Gastroesophageal sphincter (tissue), 3 donors: Measurements from ENCODE around the gene TRPV3.

Source experiments
- EP300 ChIP-seq: sonication (generic); formaldehyde crosslinking; IDR thresholded peaks from one replicate; pipeline ENCODE4 v1.6.1; 2017; ENCODE audit warnings: antibody characterized with exemption, mild to moderate bottlenecking
- POLR2A ChIP-seq, 2 donors: fragments of 450-650 bp; IDR thresholded peaks; one replicate each; pipeline ENCODE4 v1.6.1; 2017; ENCODE audit warnings: antibody characterized with exemption in 2 of 2, mild to moderate bottlenecking in 2 of 2, moderate library complexity in 1 of 2
- POLR2AphosphoS5 ChIP-seq: sonication (generic); formaldehyde crosslinking; IDR thresholded peaks from one replicate; pipeline ENCODE4 v1.6.1; 2017; ENCODE audit warnings: antibody characterized with exemption
- TF ChIP-seq, protein P1 (sequence below), 4 experiments: fragments of 200-600 bp in 2 of 4; fragments of 450-650 bp in 2 of 4; sonication (generic) in 1 of 4; IDR thresholded peaks; one replicate each; pipeline ENCODE4 v1.5.1; 2017 to 2019; ENCODE audit warnings: antibody characterized with exemption in 4 of 4, mild to moderate bottlenecking in 2 of 4, moderate library complexity in 2 of 4

DNA sequence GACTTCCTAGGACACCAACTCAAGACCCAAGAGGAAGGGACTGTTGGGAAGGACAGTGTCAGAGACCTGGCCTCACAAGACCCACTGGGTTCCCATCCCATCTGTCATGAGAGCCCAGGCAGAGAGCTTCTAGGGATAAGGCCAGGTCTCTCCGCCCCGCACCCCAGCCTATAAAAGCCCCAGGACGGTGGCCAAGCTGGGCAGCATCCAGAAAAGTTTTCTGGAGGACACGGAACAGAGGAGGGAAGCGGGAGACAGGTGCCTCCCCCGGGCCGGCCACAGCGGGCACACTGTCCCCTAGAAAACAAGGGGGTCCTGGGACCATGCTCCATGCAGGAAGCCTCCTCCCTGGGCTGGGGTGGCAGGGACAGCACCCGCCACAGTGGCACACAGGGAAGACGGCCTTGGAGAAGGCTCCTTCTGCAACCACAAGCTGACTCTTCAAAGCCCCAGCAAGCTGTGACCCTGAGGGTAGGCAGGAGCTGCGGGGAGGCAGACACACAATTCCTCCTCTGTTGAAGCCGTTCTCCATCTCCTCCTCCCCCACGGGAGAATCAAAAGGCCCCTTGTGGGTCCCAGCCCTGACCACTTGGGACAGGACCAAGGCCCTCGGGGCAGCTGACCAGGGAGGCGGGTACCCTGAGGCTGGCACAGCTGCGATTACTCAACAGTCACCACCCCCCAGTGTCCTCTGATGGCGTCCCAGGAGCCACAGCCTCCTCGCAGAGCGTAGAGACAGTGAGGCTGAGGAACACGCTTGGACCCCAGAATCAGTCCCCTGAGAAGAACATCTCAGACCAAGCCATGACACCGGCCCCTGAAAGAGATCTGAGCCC is 26.1 kb downstream of the TRPV3 start:
- TF ChIP-seq, protein P1, sequence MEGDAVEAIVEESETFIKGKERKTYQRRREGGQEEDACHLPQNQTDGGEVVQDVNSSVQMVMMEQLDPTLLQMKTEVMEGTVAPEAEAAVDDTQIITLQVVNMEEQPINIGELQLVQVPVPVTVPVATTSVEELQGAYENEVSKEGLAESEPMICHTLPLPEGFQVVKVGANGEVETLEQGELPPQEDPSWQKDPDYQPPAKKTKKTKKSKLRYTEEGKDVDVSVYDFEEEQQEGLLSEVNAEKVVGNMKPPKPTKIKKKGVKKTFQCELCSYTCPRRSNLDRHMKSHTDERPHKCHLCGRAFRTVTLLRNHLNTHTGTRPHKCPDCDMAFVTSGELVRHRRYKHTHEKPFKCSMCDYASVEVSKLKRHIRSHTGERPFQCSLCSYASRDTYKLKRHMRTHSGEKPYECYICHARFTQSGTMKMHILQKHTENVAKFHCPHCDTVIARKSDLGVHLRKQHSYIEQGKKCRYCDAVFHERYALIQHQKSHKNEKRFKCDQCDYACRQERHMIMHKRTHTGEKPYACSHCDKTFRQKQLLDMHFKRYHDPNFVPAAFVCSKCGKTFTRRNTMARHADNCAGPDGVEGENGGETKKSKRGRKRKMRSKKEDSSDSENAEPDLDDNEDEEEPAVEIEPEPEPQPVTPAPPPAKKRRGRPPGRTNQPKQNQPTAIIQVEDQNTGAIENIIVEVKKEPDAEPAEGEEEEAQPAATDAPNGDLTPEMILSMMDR (IDR thresholded peaks at IDR 0.05), result no peak
- TF ChIP-seq POLR2AphosphoS5 (no peak), POLR2A (IDR thresholded peaks at IDR 0.05) (no peak), EP300 (no peak)
